Measurements from ENCODE around the gene CSK. TPM values are rescaled to one million over a fixed set of nuclear protein-coding genes. Genes with fewer than 3 reads are reported as not detected.

CSK gene
- polyA plus RNA-seq, 1 of the 3 experiments (the other 2 are of a cell fraction), result 53.1 TPM

- TF ChIP-seq RAD21 (IDR thresholded peaks at IDR 0.05; ENCODE audit: low read length) (no peak), JUND (IDR thresholded peaks at IDR 0.05) (no peak), USF1 (IDR thresholded peaks at IDR 0.05; ENCODE audit: borderline replicate concordance, low read depth) (no peak), MXI1 (IDR thresholded peaks at IDR 0.05; ENCODE audit: low read depth, low read length) (no peak), ELF1 (IDR thresholded peaks at IDR 0.05) (no peak), GATA2 (CRISPR knock-in tag; IDR thresholded peaks at IDR 0.05) (no peak), YY1 (IDR thresholded peaks at IDR 0.05; ENCODE audit: low read depth) (no peak), CTCF (IDR thresholded peaks at IDR 0.05) (no peak), NFIC (IDR thresholded peaks at IDR 0.05; ENCODE audit: borderline replicate concordance) (no peak), NRF1 (IDR thresholded peaks at IDR 0.05; ENCODE audit: low read depth, low read length) (no peak), GABPA (IDR thresholded peaks at IDR 0.05; ENCODE audit: low read depth) (no peak)
- Histone ChIP-seq H3K4me1 (ENCODE audit: control insufficient read depth in 1 of 2, insufficient read depth in 2 of 2, low read depth in 1 of 2, low read length in 1 of 2) (peaks cover 0 to 15% of the 10 kb centered on the region in 2 experiments; a peak in 2 of 4 replicates), H4K20me1 (ENCODE audit: insufficient read depth) (no peaks in the 10 kb centered on the region), H3K9me3 (no peaks in the 10 kb centered on the region), H3K4me3 (ENCODE audit: low read depth in 2 of 2, low read length in 1 of 2) (no peak overlapping the region), H3K36me3 (replicated peaks in 1 of 2; ENCODE audit: control insufficient read depth in 1 of 2, insufficient read depth in 2 of 2, low read length in 1 of 2) (no peaks in the 10 kb centered on the region), H3K4me2 (no peak overlapping the region), H3K9me2 (no peaks in the 10 kb centered on the region), H3K27me3 (ENCODE audit: insufficient read depth) (peaks cover 8% of the 10 kb centered on the region; the same call in 1 of the 2 replicates), H3K9ac (no peak overlapping the region), H3K79me2 (ENCODE audit: insufficient read depth) (no peaks in the 10 kb centered on the region), H3K27ac (ENCODE audit: low read depth in 2 of 2, low read length in 1 of 2) (no peak overlapping the region), H3F3A (replicated peaks; ENCODE audit: insufficient read depth) (peaks cover 3% of the 10 kb centered on the region), H2AFZ (ENCODE audit: low read depth) (no peak overlapping the region)
- 39% methylated on average over 3 of the region's 5 CpGs for whole genome bisulfite sequencing (ENCODE audit: low lambda C conversion rate)
- ChIA-PET CTCF (interaction anchor here (0.9 to 24.3 kb wide), 9 partner anchors 7 to 175 kb away, joined by 3 to 1109 read pairs (median 11); partner anchors contain the start of genes CLK3, CSK and ULK3), POLR2A (no interaction called here)
- DNase-seq, result no peak
Measured at GRCh38 chr15:74773731-74774252, 8.1 kb upstream of the CSK start.

- Histone ChIP-seq H3K4me2 (no peak overlapping the region), H3K9me3 (no peaks in the 10 kb centered on the region), H3K9ac (no peak overlapping the region), H4K20me1 (ENCODE audit: insufficient read depth) (no peaks in the 10 kb centered on the region), H3K4me3 (ENCODE audit: low read depth in 2 of 2, low read length in 1 of 2) (no peak overlapping the region), H2AFZ (ENCODE audit: low read depth) (no peak overlapping the region), H3K79me2 (ENCODE audit: insufficient read depth) (no peaks in the 10 kb centered on the region), H3K36me3 (replicated peaks in 1 of 2; ENCODE audit: control insufficient read depth in 1 of 2, insufficient read depth in 2 of 2, low read length in 1 of 2) (no peaks in the 10 kb centered on the region), H3K27ac (ENCODE audit: low read depth in 2 of 2, low read length in 1 of 2) (no peak overlapping the region), H3K4me1 (ENCODE audit: control insufficient read depth in 1 of 2, insufficient read depth in 2 of 2, low read depth in 1 of 2, low read length in 1 of 2) (peaks cover 0 to 16% of the 10 kb centered on the region in 2 experiments; a peak in 2 of 4 replicates), H3K9me2 (no peaks in the 10 kb centered on the region), H3K27me3 (ENCODE audit: insufficient read depth) (peaks cover 2% of the 10 kb centered on the region; the same call in 1 of the 2 replicates), H3F3A (replicated peaks; ENCODE audit: insufficient read depth) (peaks cover 3% of the 10 kb centered on the region)
- DNase-seq, result no peak
- TF ChIP-seq MXI1 (IDR thresholded peaks at IDR 0.05; ENCODE audit: low read depth, low read length), result no peak
- TF ChIP-seq SIN3A (IDR thresholded peaks at IDR 0.05; ENCODE audit: borderline replicate concordance, low read depth, low read length), result no peak
- TF ChIP-seq FOXM1 (IDR thresholded peaks at IDR 0.05; ENCODE audit: low read depth), result no peak
- TF ChIP-seq TEAD4 (IDR thresholded peaks at IDR 0.05; ENCODE audit: borderline replicate concordance, insufficient read depth), result no peak
- TF ChIP-seq ZBTB33 (IDR thresholded peaks at IDR 0.05; ENCODE audit: borderline replicate concordance, low read depth), result no peak
- TF ChIP-seq GABPA (IDR thresholded peaks at IDR 0.05; ENCODE audit: low read depth), result no peak
- no peak for TF ChIP-seq RCOR1 (IDR thresholded peaks at IDR 0.05; ENCODE audit: low read length)
- ChIA-PET POLR2A (no interaction called here), CTCF (interaction anchor here (0.6 to 24.3 kb wide), 5 partner anchors 25 to 174 kb away, joined by 3 to 1109 read pairs (median 11); partner anchors contain the start of genes CLK3 and LMAN1L)
- WGBS (ENCODE audit: low lambda C conversion rate), result 58% methylated on average over 5 of the region's 5 CpGs
Measured at GRCh38 chr15:74775132-74775562, 6.7 kb upstream of the CSK start.
